Peyer's patch (tissue), 4 donors: Measurements from ENCODE around the gene IFNL1.

Source experiments
- POLR2A ChIP-seq, 2 donors: fragments of 450-650 bp; IDR thresholded peaks; one replicate each; pipeline ENCODE4 v1.5.1; 2017; ENCODE audit warnings: antibody characterized with exemption in 2 of 2, mild to moderate bottlenecking in 2 of 2, moderate library complexity in 2 of 2
- TF ChIP-seq, protein P1 (sequence below), 6 experiments: fragments of 450-650 bp in 4 of 6; fragments of 200-600 bp in 2 of 6; sonication (generic) in 1 of 6; IDR thresholded peaks; one replicate each; pipeline ENCODE4 v1.5.1; 2017 to 2019; ENCODE audit warnings: antibody characterized with exemption in 6 of 6, mild to moderate bottlenecking in 3 of 6, moderate library complexity in 1 of 6

DNA sequence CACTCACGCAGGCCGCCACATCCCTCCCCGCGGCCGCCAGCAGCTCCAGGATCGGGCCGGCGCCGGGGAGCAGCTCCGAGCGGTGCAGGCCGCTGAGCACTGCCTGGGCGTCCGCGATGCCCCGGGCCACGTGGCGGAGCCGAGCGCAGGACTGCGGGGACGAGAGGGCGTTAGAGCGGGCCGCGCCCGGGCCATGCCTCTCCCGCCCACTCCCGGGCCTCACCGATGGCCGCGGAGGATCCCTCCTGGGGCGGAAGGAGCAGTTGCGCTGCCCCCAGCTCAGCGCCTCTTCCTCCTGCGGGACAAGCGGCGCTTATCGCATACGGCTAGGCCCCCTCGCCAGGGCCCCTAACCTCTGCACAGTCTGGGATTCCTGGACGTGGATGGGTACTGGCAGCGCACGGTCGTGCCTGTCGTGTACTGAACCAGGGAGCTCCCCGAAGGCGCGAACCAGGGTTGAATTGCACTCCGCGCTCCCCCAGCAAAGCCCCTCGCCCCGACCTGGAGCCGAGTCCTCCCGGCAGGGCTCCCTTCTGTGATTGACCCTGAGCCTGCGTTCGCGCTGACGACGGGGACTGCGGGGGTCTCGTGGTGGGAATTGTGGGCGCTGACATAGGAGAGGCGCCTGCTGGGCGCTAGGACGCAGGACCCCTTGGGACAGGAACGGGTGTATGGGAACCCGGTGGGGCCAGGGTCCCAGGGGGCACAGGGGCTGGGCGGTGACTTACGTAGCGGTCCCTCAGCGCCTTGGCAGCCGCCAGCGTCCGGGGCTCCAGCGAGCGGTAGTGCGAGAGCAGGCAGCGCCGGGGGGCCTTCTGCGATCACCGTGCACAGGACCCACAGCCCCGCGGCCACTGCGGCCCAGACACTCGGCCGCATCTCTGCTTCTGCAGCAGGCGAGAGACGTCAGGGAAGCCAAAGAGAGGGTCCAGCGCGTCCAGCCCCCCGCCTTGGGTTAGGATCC is 48.2 kb upstream of the IFNL1 start:
- TF ChIP-seq, protein P1, sequence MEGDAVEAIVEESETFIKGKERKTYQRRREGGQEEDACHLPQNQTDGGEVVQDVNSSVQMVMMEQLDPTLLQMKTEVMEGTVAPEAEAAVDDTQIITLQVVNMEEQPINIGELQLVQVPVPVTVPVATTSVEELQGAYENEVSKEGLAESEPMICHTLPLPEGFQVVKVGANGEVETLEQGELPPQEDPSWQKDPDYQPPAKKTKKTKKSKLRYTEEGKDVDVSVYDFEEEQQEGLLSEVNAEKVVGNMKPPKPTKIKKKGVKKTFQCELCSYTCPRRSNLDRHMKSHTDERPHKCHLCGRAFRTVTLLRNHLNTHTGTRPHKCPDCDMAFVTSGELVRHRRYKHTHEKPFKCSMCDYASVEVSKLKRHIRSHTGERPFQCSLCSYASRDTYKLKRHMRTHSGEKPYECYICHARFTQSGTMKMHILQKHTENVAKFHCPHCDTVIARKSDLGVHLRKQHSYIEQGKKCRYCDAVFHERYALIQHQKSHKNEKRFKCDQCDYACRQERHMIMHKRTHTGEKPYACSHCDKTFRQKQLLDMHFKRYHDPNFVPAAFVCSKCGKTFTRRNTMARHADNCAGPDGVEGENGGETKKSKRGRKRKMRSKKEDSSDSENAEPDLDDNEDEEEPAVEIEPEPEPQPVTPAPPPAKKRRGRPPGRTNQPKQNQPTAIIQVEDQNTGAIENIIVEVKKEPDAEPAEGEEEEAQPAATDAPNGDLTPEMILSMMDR (IDR thresholded peaks at IDR 0.05) = no peak
- no peak for TF ChIP-seq POLR2A (IDR thresholded peaks at IDR 0.05)
